ENCODE data around the gene DHCR24. TPM values are rescaled to one million over a fixed set of nuclear protein-coding genes. Genes with fewer than 3 reads are reported as not detected.

DHCR24 gene
- total and polyA plus RNA-seq, 2 experiments from 2014 or later: 124 to 453 TPM

DNA sequence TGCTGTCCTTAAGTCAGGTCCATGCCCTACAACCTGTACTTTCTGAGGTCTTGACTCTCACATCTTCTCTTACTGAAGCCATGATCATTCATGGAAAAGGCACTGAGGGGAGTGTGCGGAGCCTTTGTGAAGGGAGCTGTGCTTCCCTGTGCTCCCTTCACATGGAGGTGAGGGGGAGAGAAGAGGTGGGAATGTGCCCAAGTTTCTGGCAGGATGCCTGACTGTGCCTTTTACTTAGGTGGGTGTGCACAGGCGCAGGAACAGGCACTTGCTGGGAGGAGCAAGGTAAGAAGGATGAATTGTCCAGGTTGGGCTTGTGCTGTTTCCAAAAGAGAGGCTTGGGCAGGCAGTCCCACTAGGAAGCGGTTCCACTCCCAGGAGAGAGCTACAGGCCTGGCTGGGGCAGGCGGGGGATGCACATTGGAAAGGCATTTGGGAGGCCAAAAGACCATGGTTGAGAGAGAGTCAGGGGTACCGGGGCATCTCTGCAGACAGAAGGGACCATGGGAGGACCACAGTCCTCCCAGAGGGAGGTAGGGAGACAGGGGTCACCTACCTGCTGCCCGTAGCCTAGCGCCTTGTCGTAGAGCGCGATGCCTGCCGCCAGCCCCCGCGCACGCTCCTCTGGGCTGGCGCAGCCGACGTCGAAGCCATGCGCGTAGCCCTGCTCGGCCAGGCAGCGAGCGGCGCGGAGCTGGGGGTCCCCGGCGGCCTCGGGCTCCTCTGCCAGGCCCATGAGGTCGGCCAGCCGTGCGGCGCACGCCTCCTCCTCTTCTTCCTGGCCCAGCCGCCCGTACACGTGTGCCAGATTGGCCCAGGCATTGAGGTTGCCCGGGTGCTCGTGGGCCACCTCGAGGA lies 86.7 kb downstream of the DHCR24 start:
- Histone ChIP-seq H3K4me2 (peak overlapping the region; percentile 84), H3K27ac (ENCODE audit: low read depth) (no peak overlapping the region), H3K79me2 (replicated peaks; ENCODE audit: insufficient read depth) (no peaks in the 10 kb centered on the region), H4K20me1 (replicated peaks; ENCODE audit: insufficient read depth) (no peaks in the 10 kb centered on the region), H3K4me3 (peak overlapping the region; percentile 57), H3F3A (replicated peaks; ENCODE audit: low read depth) (0 out of 2 replicates have a peak, but pooled peaks cover 5% of the 10 kb centered on the region), H3K27me3 (ENCODE audit: insufficient read depth) (peaks cover 34% of the 10 kb centered on the region), H3K4me1 (ENCODE audit: insufficient read depth) (peaks cover 7% of the 10 kb centered on the region), H2AFZ (peak overlapping the region; percentile 99), H3K36me3 (ENCODE audit: insufficient read depth) (no peaks in the 10 kb centered on the region), H3K9me2 (ENCODE audit: insufficient read depth) (no peaks in the 10 kb centered on the region)
- TF ChIP-seq STAT1 (IDR thresholded peaks at IDR 0.05; ENCODE audit: unreplicated experiment) (no peak), ZNF114 (CRISPR knock-in tag; IDR thresholded peaks at IDR 0.05) (no peak), NANOG (IDR thresholded peaks at IDR 0.05; ENCODE audit: borderline replicate concordance) (no peak), JUNB (IDR thresholded peaks at IDR 0.05; ENCODE audit: unreplicated experiment) (no peak), EZH2phosphoT487 (IDR thresholded peaks at IDR 0.05; ENCODE audit: unreplicated experiment) (no peak), ZNF331 (CRISPR knock-in tag; IDR thresholded peaks at IDR 0.05; ENCODE audit: low read depth) (no peak)
- TF ChIP-seq, protein P1, sequence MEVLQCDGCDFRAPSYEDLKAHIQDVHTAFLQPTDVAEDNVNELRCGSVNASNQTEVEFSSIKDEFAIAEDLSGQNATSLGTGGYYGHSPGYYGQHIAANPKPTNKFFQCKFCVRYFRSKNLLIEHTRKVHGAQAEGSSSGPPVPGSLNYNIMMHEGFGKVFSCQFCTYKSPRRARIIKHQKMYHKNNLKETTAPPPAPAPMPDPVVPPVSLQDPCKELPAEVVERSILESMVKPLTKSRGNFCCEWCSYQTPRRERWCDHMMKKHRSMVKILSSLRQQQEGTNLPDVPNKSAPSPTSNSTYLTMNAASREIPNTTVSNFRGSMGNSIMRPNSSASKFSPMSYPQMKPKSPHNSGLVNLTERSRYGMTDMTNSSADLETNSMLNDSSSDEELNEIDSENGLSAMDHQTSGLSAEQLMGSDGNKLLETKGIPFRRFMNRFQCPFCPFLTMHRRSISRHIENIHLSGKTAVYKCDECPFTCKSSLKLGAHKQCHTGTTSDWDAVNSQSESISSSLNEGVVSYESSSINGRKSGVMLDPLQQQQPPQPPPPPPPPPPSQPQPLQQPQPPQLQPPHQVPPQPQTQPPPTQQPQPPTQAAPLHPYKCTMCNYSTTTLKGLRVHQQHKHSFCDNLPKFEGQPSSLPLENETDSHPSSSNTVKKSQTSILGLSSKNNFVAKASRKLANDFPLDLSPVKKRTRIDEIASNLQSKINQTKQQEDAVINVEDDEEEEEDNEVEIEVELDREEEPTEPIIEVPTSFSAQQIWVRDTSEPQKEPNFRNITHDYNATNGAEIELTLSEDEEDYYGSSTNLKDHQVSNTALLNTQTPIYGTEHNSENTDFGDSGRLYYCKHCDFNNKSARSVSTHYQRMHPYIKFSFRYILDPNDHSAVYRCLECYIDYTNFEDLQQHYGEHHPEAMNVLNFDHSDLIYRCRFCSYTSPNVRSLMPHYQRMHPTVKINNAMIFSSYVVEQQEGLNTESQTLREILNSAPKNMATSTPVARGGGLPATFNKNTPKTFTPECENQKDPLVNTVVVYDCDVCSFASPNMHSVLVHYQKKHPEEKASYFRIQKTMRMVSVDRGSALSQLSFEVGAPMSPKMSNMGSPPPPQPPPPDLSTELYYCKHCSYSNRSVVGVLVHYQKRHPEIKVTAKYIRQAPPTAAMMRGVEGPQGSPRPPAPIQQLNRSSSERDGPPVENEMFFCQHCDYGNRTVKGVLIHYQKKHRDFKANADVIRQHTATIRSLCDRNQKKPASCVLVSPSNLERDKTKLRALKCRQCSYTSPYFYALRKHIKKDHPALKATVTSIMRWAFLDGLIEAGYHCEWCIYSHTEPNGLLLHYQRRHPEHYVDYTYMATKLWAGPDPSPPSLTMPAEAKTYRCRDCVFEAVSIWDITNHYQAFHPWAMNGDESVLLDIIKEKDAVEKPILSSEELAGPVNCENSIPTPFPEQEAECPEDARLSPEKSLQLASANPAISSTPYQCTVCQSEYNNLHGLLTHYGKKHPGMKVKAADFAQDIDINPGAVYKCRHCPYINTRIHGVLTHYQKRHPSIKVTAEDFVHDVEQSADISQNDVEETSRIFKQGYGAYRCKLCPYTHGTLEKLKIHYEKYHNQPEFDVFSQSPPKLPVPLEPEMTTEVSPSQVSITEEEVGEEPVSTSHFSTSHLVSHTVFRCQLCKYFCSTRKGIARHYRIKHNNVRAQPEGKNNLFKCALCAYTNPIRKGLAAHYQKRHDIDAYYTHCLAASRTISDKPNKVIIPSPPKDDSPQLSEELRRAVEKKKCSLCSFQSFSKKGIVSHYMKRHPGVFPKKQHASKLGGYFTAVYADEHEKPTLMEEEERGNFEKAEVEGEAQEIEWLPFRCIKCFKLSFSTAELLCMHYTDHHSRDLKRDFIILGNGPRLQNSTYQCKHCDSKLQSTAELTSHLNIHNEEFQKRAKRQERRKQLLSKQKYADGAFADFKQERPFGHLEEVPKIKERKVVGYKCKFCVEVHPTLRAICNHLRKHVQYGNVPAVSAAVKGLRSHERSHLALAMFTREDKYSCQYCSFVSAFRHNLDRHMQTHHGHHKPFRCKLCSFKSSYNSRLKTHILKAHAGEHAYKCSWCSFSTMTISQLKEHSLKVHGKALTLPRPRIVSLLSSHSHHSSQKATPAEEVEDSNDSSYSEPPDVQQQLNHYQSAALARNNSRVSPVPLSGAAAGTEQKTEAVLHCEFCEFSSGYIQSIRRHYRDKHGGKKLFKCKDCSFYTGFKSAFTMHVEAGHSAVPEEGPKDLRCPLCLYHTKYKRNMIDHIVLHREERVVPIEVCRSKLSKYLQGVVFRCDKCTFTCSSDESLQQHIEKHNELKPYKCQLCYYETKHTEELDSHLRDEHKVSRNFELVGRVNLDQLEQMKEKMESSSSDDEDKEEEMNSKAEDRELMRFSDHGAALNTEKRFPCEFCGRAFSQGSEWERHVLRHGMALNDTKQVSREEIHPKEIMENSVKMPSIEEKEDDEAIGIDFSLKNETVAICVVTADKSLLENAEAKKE (CRISPR knock-in tag; IDR thresholded peaks at IDR 0.05): no peak
- TF ChIP-seq, protein P2, sequence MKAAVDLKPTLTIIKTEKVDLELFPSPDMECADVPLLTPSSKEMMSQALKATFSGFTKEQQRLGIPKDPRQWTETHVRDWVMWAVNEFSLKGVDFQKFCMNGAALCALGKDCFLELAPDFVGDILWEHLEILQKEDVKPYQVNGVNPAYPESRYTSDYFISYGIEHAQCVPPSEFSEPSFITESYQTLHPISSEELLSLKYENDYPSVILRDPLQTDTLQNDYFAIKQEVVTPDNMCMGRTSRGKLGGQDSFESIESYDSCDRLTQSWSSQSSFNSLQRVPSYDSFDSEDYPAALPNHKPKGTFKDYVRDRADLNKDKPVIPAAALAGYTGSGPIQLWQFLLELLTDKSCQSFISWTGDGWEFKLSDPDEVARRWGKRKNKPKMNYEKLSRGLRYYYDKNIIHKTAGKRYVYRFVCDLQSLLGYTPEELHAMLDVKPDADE (IDR thresholded peaks at IDR 0.05): no peak
- peak; percentile 68 for ATAC-seq
- Mint-ChIP-seq H3K4me3 (peak overlapping the region; percentile 42), H3K9me3 (no peaks in the 10 kb centered on the region), H3K36me3 (ENCODE audit: low read depth) (no peaks in the 10 kb centered on the region; the same call in 2 of the 3 replicates), H3K4me1 (peaks cover 14% of the 10 kb centered on the region), H3K27ac (no peak overlapping the region), H3K27me3 (ENCODE audit: insufficient read depth, low read depth, poor library complexity) (peaks cover 16% of the 10 kb centered on the region)
- peak; percentile 71 for DNase-seq (ENCODE audit: low spot score)

Other genes starting within 250 kb of the DHCR24 start
- 0.17 TPM in 1 of 2 replicates, not detected in the other for gene MROH7, start 245.4 kb downstream of the DHCR24 start, total RNA-seq (2014; rRNA removed; shearing (Covaris generic))
- gene MROH7, start 245.4 kb downstream of the DHCR24 start, polyA plus RNA-seq (2016; fragmentation: Nextera tagmentation; extraction: Ambion mirVana): not detected in 2 replicates
- 25.8 and 33.6 TPM in 2 replicates for gene TTC4, start 171.3 kb downstream of the DHCR24 start, total RNA-seq (2014; rRNA removed; shearing (Covaris generic))
- gene TTC4, start 171.3 kb downstream of the DHCR24 start, polyA plus RNA-seq (2016; fragmentation: Nextera tagmentation; extraction: Ambion mirVana): 24.8 and 25.1 TPM in 2 replicates
- 13.6 and 14.8 TPM in 2 replicates for gene PARS2, start 122.7 kb downstream of the DHCR24 start, total RNA-seq (2014; rRNA removed; shearing (Covaris generic))
- 5.9 and 6.5 TPM in 2 replicates for gene PARS2, start 122.7 kb downstream of the DHCR24 start, polyA plus RNA-seq (2016; fragmentation: Nextera tagmentation; extraction: Ambion mirVana)
- 1.7 and 2.5 TPM in 2 replicates for gene TTC22, start 85.9 kb downstream of the DHCR24 start, total RNA-seq (2014; rRNA removed; shearing (Covaris generic))
- 0.85 and 1.2 TPM in 2 replicates for gene TTC22, start 85.9 kb downstream of the DHCR24 start, polyA plus RNA-seq (2016; fragmentation: Nextera tagmentation; extraction: Ambion mirVana)
- 1.7 and 2.0 TPM in 2 replicates for gene TMEM61, start 93.4 kb upstream of the DHCR24 start, total RNA-seq (2014; rRNA removed; shearing (Covaris generic))
- 1.8 and 3.6 TPM in 2 replicates for gene TMEM61, start 93.4 kb upstream of the DHCR24 start, polyA plus RNA-seq (2016; fragmentation: Nextera tagmentation; extraction: Ambion mirVana)
- 0.47 and 1.4 TPM in 2 replicates for gene BSND, start 111.7 kb upstream of the DHCR24 start, total RNA-seq (2014; rRNA removed; shearing (Covaris generic))
- gene BSND, start 111.7 kb upstream of the DHCR24 start, polyA plus RNA-seq (2016; fragmentation: Nextera tagmentation; extraction: Ambion mirVana): 0.50 and 0.55 TPM in 2 replicates
- gene PCSK9, start 152.4 kb upstream of the DHCR24 start, total RNA-seq (2014; rRNA removed; shearing (Covaris generic)): 275 and 327 TPM in 2 replicates
- gene PCSK9, start 152.4 kb upstream of the DHCR24 start, polyA plus RNA-seq (2016; fragmentation: Nextera tagmentation; extraction: Ambion mirVana): 77.6 and 78.0 TPM in 2 replicates